ENCODE results near the gene VAV3. TPM values are rescaled to one million over a fixed set of nuclear protein-coding genes. Genes with fewer than 3 reads are reported as not detected.

VAV3 gene
- total RNA-seq, 2 donors from 2014 or later, result 73.0 to 135 TPM

DNA sequence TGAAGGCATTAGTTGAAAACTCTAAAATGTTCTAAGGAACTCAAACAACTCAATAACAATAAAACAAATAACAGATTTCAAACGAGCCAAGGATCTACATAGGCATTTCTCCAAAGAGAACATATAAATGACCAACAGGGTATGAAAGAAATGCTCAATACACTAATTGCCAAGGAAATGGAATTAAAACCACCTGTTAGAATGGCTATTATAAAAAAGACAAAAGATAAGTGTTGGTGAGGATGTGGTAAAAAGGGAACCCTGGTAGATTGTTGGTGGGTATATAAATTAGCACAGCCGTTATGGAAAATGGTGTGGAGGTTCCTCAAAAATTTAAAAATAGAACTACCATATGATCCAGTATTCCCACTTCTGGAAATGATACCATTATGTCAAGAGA lies 9.1 kb upstream of the VAV3 start:
- Histone ChIP-seq H3K4me1 (no peaks in the 10 kb centered on the region), H3K36me3 (no peaks in the 10 kb centered on the region), H3K4me3 (no peak overlapping the region), H3K9ac (ENCODE audit: low read depth in 2 of 2, low read length in 2 of 2) (no peak overlapping the region), H3K27me3 (no peaks in the 10 kb centered on the region), H3K9me3 (no peaks in the 10 kb centered on the region), H3K27ac (no peak overlapping the region)
- intact Hi-C loops (cut with DNase I), result no loop called here
- no peak for DNase-seq
- TF ChIP-seq, protein P1, sequence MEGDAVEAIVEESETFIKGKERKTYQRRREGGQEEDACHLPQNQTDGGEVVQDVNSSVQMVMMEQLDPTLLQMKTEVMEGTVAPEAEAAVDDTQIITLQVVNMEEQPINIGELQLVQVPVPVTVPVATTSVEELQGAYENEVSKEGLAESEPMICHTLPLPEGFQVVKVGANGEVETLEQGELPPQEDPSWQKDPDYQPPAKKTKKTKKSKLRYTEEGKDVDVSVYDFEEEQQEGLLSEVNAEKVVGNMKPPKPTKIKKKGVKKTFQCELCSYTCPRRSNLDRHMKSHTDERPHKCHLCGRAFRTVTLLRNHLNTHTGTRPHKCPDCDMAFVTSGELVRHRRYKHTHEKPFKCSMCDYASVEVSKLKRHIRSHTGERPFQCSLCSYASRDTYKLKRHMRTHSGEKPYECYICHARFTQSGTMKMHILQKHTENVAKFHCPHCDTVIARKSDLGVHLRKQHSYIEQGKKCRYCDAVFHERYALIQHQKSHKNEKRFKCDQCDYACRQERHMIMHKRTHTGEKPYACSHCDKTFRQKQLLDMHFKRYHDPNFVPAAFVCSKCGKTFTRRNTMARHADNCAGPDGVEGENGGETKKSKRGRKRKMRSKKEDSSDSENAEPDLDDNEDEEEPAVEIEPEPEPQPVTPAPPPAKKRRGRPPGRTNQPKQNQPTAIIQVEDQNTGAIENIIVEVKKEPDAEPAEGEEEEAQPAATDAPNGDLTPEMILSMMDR (IDR thresholded peaks at IDR 0.05), result no peak

DNA sequence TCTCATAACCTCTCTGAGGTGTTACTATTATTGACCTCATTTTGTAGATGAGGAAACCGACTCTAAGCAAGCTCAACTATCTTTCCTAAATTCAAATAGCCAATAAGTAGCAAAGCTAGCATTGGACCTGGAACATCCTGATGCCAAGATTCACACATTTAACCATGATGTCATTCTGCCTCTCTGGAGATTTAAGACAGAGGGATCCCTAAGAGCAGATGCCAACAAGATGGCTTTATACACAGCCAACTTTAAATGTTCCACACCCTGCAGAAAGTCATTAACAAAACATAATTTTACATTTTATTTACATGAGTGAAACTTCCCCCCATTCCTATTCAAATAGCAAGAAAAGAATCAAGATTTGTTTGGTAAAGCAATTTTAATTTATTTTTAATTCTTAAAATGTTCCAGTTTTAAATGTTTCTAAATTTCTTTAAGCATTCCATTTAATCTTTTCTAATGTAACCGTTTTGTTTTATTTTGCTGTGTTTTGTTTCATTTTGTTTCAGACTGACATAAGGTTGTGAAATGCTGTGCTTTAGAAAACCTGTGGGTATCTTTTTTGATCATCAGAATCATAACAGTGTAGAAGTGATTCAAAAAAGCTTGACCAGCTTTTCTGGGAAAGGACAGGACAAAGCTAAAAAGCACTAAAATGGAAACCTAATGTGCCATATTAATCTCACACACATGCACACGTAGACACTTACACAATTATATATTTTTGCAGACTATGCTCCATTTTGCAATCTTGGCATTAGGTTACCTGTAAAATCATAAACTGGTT lies 7.6 kb upstream of the VAV3 start:
- TF ChIP-seq, protein P1 (IDR thresholded peaks at IDR 0.05), result no peak
- H3K27ac ChIP-seq, result no peak overlapping the region
- intact Hi-C loops (cut with DNase I), result no loop called here

DNA sequence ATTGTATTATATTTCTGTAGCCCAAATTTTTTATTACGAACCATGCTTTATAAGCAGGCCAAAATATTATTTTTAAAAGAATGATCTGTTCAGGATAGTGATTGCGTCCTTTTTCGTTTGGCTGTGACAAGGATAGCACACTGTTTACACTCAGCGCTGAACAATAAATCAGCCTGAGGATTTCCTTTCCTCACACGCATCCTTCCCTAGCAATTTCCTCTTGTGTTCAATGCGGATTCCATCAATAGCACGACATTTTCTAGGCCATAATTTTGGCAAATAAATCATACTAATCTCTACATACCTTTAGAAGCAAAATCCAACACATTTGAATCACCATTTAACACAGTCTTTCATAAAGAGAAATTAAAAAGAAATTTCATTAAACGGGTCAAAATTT lies 1.6 kb upstream of the VAV3 start:
- TF ChIP-seq, protein P1 (IDR thresholded peaks at IDR 0.05), result no peak
- Histone ChIP-seq H3K27ac (no peak overlapping the region), H3K27me3 (peaks cover 9% of the 10 kb centered on the region), H3K4me3 (no peak overlapping the region), H3K9me3 (no peaks in the 10 kb centered on the region), H3K36me3 (no peaks in the 10 kb centered on the region), H3K4me1 (no peaks in the 10 kb centered on the region), H3K9ac (ENCODE audit: low read depth in 2 of 2, low read length in 2 of 2) (no peak overlapping the region)
- intact Hi-C loops (cut with DNase I), result no loop called here
- no peak for DNase-seq

More for the DNA sequence above, 7.6 kb upstream of the VAV3 start:
- Histone ChIP-seq H3K9me3 (no peaks in the 10 kb centered on the region), H3K36me3 (no peaks in the 10 kb centered on the region), H3K4me3 (no peak overlapping the region), H3K4me1 (no peaks in the 10 kb centered on the region), H3K27me3 (no peaks in the 10 kb centered on the region), H3K9ac (ENCODE audit: low read depth in 2 of 2, low read length in 2 of 2) (no peak overlapping the region)
- DNase-seq, result no peak

DNA sequence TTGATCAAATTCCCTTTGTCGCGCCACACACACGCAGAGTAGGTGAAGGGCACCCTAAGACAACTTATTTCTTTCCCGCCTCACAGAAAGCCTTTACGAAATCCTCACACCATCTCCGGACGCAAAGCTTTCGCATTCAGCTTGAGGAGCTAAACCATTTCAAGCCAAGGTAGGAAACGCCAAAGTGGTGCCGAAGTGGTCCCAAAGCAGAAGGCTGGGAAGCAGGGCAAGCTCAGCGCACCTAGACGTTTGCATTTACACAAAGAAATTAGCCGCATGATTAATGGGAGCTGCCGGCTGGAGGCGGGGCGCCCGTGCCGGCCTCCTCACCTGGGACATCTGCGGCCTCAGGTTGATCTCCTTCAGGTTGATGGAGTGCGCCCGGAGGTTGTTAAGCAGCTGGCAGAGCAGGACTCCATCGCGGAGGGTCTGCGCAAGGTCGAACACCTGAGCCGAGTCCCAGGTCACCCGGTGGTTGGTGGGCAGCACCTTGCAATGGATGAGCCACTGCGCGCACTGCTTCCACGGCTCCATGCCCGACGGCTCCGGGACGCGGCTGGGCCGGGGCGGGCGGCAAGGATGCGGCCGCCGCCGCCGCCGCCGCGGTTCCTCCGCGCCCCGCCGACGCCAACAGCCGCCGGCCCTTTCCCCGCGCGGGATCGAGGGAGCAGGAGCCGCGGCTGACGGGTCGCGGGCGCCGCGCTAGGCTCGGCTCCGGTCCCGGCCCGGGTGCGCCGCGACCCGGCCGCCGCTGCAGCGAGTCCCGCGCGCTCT lies 457 bp downstream of the VAV3 start:
- Histone ChIP-seq H3K4me1 (no peaks in the 10 kb centered on the region), H3K27me3 (peaks cover 9% of the 10 kb centered on the region), H3K4me3 (peak overlapping the region; percentile 40), H3K36me3 (no peaks in the 10 kb centered on the region), H3K27ac (peak overlapping the region; percentile 54), H3K9me3 (no peaks in the 10 kb centered on the region), H3K9ac (ENCODE audit: low read depth in 2 of 2, low read length in 2 of 2) (peak overlapping the region; percentile 14 to 28)
- intact Hi-C loops (cut with DNase I), result no loop called here
- DNase-seq, result peak; percentile 19
- TF ChIP-seq, protein P1 (IDR thresholded peaks at IDR 0.05), result no peak

DNA sequence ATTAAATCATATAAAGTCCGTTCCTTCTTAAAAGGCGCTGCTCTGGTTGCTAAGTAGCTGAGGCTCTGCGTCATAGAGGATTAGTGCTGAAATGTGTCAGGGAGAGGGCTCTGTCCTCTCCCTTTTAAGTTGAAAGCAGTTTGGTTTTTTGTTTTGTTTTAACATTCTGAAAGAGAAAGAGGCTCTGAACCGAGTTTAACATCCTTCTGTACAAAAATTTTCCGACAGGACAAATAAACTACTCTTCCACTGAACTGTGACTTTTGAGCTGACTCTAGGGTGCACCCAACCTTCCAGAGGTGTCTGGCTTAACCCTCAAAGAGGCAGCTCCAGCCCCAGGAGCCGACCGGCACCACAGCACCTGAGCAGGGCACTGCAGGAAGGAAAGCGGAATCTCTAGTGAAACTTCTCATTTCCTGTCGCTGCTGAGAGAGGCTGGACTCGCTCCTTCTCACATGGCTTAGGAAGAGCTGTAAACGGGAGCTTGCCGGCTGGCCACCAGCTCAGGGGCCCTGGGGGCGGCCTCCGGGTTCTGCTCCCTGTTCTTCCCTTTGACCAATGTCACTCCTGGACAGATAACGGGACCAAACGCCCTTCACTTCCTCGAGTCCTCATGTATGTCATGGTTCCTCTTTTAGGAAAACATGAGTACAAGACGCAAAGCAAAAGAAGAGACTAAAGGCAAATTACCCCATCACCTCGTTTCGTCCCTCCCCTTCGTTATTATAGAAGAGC lies 1.2 kb downstream of the VAV3 start:
- Histone ChIP-seq H3K4me3 (peak overlapping the region; percentile 40), H3K36me3 (no peaks in the 10 kb centered on the region), H3K27ac (peak overlapping the region; percentile 54), H3K27me3 (peaks cover 9% of the 10 kb centered on the region), H3K9me3 (no peaks in the 10 kb centered on the region), H3K4me1 (no peaks in the 10 kb centered on the region), H3K9ac (ENCODE audit: low read depth in 2 of 2, low read length in 2 of 2) (peak overlapping the region; percentile 26 to 28)
- intact Hi-C loops (cut with DNase I), result no loop called here
- TF ChIP-seq, protein P1 (IDR thresholded peaks at IDR 0.05), result no peak
- peak; percentile 25 for DNase-seq

Data from colonic mucosa (tissue), 4 donors.